Endothelial cell of umbilical vein (primary cell): Measurements from ENCODE around the gene SIRPA. TPM values are rescaled to one million over a fixed set of nuclear protein-coding genes. Genes with fewer than 3 reads are reported as not detected.

Experiments used
- BruUV-seq: library from RNA; stranded (reverse); fragments of 400-500 nt; replicated peaks from 2 replicates; lab custom pipeline; 2021; lab: Mats Ljungman, UMichigan
- CTCF ChIA-PET: fragments of 300-600, 350-600 bp; sonication (Branson Sonifier 250); formaldehyde crosslinking; loops from one replicate; lab custom pipeline; 2021; ENCODE audit warnings: antibody characterized with exemption, inconsistent platforms; lab: Charles Lee
- POLR2A ChIA-PET: fragments of 300-600, 350-600 bp; sonication (Branson Sonifier 250); formaldehyde crosslinking; loops from one replicate; lab custom pipeline; 2021; ENCODE audit warnings: antibody characterized with exemption, inconsistent platforms; lab: Charles Lee
- DNase-seq: peaks from one replicate; pipeline ENCODE4 v3.0.0-alpha.2; 2011; ENCODE audit warnings: low read depth, low spot score
- FAIRE-seq: peaks from 2 replicates; lab custom pipeline; 2011; peaks lifted over from hg19 to GRCh38; lab: Jason Lieb, UNC
- H2AFZ ChIP-seq: 2 replicates; pipeline ENCODE4 v1.6.0; 2012; ENCODE audit warnings: low read depth, low read length, control low read depth, inconsistent platforms
- H3K27ac ChIP-seq: 2 replicates; pipeline ENCODE4 v1.5.1; 2011; ENCODE audit warnings: low read depth, mild to moderate bottlenecking, control low read depth, low read length, moderate library complexity; ENCODE audit not compliant: insufficient read depth
- H3K27me3 ChIP-seq, 2 experiments: 2 replicates each; pipeline versions ENCODE4 v1.6.0 to v1.6.1; 2011; ENCODE audit warnings: low read length in 2 of 2, mixed read lengths in 1 of 2; ENCODE audit not compliant: control insufficient read depth in 2 of 2, insufficient read depth in 2 of 2
- H3K36me3 ChIP-seq, 2 experiments: 2 replicates in 1 of 2; 3 replicates in 1 of 2; pipeline ENCODE4 v1.5.1; 2011; ENCODE audit warnings: low read length in 2 of 2, mild to moderate bottlenecking in 1 of 2, moderate library complexity in 1 of 2; ENCODE audit not compliant: control insufficient read depth in 2 of 2, insufficient read depth in 2 of 2; ENCODE audit errors: extremely low read depth in 1 of 2
- H3K4me1 ChIP-seq: 3 replicates; pipeline ENCODE4 v1.5.1; 2011; ENCODE audit warnings: mild to moderate bottlenecking, low read length; ENCODE audit not compliant: control insufficient read depth, insufficient read depth; ENCODE audit errors: extremely low read depth
- H3K4me2 ChIP-seq: 2 replicates; pipeline ENCODE4 v1.6.1; 2011; ENCODE audit warnings: low read length, control low read depth, mixed read lengths; ENCODE audit not compliant: insufficient read depth
- H3K4me3 ChIP-seq, 3 experiments: fragments of 200-600 bp in 1 of 3; sonication (generic), shearing (Covaris generic) in 1 of 3; replicated peaks in 1 of 3; 2 replicates each; pipeline ENCODE4 v1.5.1; 2011 to 2016; ENCODE audit warnings: control low read depth in 3 of 3, low read length in 3 of 3, mild to moderate bottlenecking in 2 of 3, inconsistent platforms in 1 of 3, low read depth in 1 of 3, moderate library complexity in 1 of 3; ENCODE audit not compliant: insufficient read depth in 1 of 3
- H3K79me2 ChIP-seq: 2 replicates; pipeline ENCODE4 v1.6.0; 2012; ENCODE audit warnings: low read length, inconsistent platforms; ENCODE audit not compliant: control insufficient read depth, insufficient read depth
- H3K9ac ChIP-seq: replicated peaks from 2 replicates; pipeline ENCODE3; 2011; ENCODE audit warnings: low read length, control low read depth; ENCODE audit not compliant: insufficient read depth; ENCODE audit errors: extremely low read depth
- H3K9me1 ChIP-seq: replicated peaks from 3 replicates; pipeline ENCODE4 v1.6.0; 2011; ENCODE audit warnings: mild to moderate bottlenecking, low read length; ENCODE audit not compliant: control insufficient read depth, insufficient read depth; ENCODE audit errors: extremely low read depth
- H3K9me3 ChIP-seq: replicated peaks from 2 replicates; pipeline ENCODE4 v1.5.1; 2012; ENCODE audit warnings: low read length, inconsistent platforms; ENCODE audit not compliant: control insufficient read depth, insufficient read depth
- H4K20me1 ChIP-seq: replicated peaks from 2 replicates; pipeline ENCODE3; 2011; ENCODE audit warnings: mild to moderate bottlenecking, low read length; ENCODE audit not compliant: control insufficient read depth, insufficient read depth; ENCODE audit errors: extremely low read depth
- EZH2 ChIP-seq: IDR thresholded peaks from 2 replicates; pipeline ENCODE4 v1.6.1; 2012; ENCODE audit warnings: borderline replicate concordance, low read depth, mild to moderate bottlenecking, moderate library complexity, low read length, inconsistent platforms; ENCODE audit not compliant: severe bottlenecking
- JUN ChIP-seq: IDR thresholded peaks from 2 replicates; pipeline ENCODE4 v1.6.1; 2011; ENCODE audit warnings: borderline replicate concordance, low read depth; ENCODE audit not compliant: insufficient read length, insufficient read depth
- POLR2A ChIP-seq: IDR thresholded peaks from 2 replicates; pipeline ENCODE4 v1.6.1; 2012; ENCODE audit warnings: low read depth, mild to moderate bottlenecking, control low read depth, low read length
- POLR2AphosphoS5 ChIP-seq: IDR thresholded peaks from 2 replicates; pipeline ENCODE4 v1.6.1; 2012; ENCODE audit warnings: low read depth, mild to moderate bottlenecking, control low read depth, low read length, moderate library complexity; ENCODE audit not compliant: insufficient read depth
- dilution Hi-C: fragments of 300-500 bp; cut with MboI; formaldehyde crosslinking; loops from one replicate; pipeline ENCODE4 v1.15.0; 2019; ENCODE audit warnings: low sequenced_read_pairs; ENCODE audit not compliant: extremely low pct_ligation_motif_present
- intact Hi-C: fragments of 100-400 bp; cut with micrococcal nuclease; formaldehyde crosslinking; loops from one replicate; pipeline ENCODE4 v1.10.0; 2022
- polyA plus RNA-seq, 4 experiments: library from polyadenylated mRNA; depleted of rRNA in 3 of 4; stranded (reverse) in 3 of 4; unstranded in 1 of 4; fragments of >200 nt; gene quantifications; 2 replicates each; pipeline versions ENCODE4 v1.2.1 to v1.2.3, GENCODE V29; 2011 to 2012; ENCODE audit warnings: missing spikeins in 1 of 4
- total RNA-seq: library from RNA; stranded (reverse); gene quantifications from 2 replicates; pipeline ENCODE4 v1.2.3, GENCODE V29; 2021

Gene SIRPA
- total and polyA plus RNA-seq, 2 donors (not counting 3 experiments of a cell fraction or from before 2014, with no cell fraction given), result 29.9 to 59.2 TPM

GRCh38 chr20:1863296-1863695 lies 31.9 kb upstream of the SIRPA start:
- no peak overlapping the region for H2AFZ ChIP-seq
- H3K79me2 ChIP-seq, result no peaks in the 10 kb centered on the region
- no peaks in the 10 kb centered on the region for H3K9me1 ChIP-seq
- BruUV-seq, result no TSS peak
- TF ChIP-seq EZH2, result no peak
- peak; percentile 47 for TF ChIP-seq JUN
- ChIA-PET CTCF (interaction anchor here (1.3 kb wide), 1 partner anchor 61 kb away, joined by 5 read pairs; no protein-coding TSS in a partner anchor), POLR2A (no interaction called here)
- no peak for DNase-seq
- H3K27me3 ChIP-seq, result peaks cover 13 to 19% of the 10 kb centered on the region in 2 experiments
- dilution Hi-C loops, result no loop called here
- H3K9ac ChIP-seq, result no peak overlapping the region
- no peaks in the 10 kb centered on the region for H4K20me1 ChIP-seq
- no peak overlapping the region for H3K27ac ChIP-seq
- no peaks in the 10 kb centered on the region for H3K4me1 ChIP-seq
- no peak for FAIRE-seq
- no peaks in the 10 kb centered on the region for H3K9me3 ChIP-seq
- H3K4me3 ChIP-seq, result no peak overlapping the region
- H3K36me3 ChIP-seq, result no peaks in the 10 kb centered on the region
- no peak overlapping the region for H3K4me2 ChIP-seq
- intact Hi-C loops, result no loop called here

- ChIA-PET POLR2A (no interaction called here), CTCF (interaction anchor here (0.6 to 1.3 kb wide), 3 partner anchors 20 to 65 kb away, joined by 3 to 4 read pairs (median 3); no protein-coding TSS in a partner anchor)
- no peak overlapping the region for H3K27ac ChIP-seq
- BruUV-seq, result no TSS peak
- H3K4me3 ChIP-seq, result no peak overlapping the region
- H3K27me3 ChIP-seq, result peaks cover 11 to 12% of the 10 kb centered on the region in 2 experiments
- H3K4me1 ChIP-seq, result no peaks in the 10 kb centered on the region
- H3K9me1 ChIP-seq, result no peaks in the 10 kb centered on the region
- no peak overlapping the region for H3K4me2 ChIP-seq
- H4K20me1 ChIP-seq, result no peaks in the 10 kb centered on the region
- intact Hi-C loops, result loop anchor here (2.0 kb wide), 1 partner anchor 64 kb away; no protein-coding TSS in a partner anchor
- no peaks in the 10 kb centered on the region for H3K36me3 ChIP-seq
- no peak overlapping the region for H3K9ac ChIP-seq
- no peaks in the 10 kb centered on the region for H3K9me3 ChIP-seq
- TF ChIP-seq POLR2AphosphoS5 (no peak), POLR2A (no peak), JUN (no peak)
- dilution Hi-C loops, result no loop called here
- H3K79me2 ChIP-seq, result no peaks in the 10 kb centered on the region
- no peak for FAIRE-seq
- no peak overlapping the region for H2AFZ ChIP-seq
- DNase-seq, result no peak
Observed at GRCh38 chr20:1866834-1867233, 28.4 kb upstream of the SIRPA start.
